HG03342 (cell line): ENCODE data around the gene NPC1.
"Not testable (repeated sequence)": the region's sequence is repeated elsewhere in the genome, so short reads cannot be mapped to it uniquely, and the experiment has no call there.

Source experiments
- ATAC-seq: cut with Tn5 transposase; IDR thresholded peaks from one replicate; pipeline ENCODE4 v1.9.1; 2021; ENCODE audit warnings: mild to moderate bottlenecking, moderate library complexity; ENCODE audit not compliant: unreplicated experiment

The NPC1 gene

DNA sequence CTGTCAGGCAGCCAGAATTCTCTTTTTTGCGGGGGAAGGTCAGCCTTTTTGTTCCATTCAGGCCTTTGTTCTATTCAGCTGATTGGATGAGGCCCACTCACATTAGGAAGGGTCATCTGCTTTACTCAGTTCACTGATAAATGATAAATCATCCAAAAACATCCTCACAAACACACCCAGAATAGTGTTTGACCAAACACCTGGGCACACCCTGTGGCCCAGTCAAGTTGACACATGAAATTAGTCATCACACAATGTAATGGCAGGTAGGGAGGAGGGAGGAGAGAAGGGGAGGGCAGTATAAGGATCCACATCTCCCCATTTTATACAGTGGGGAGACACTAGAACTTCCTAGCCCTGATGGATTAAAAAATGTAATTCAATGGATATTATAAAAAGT is 91.3 kb downstream of the NPC1 start:
- no peak for ATAC-seq

GRCh38 chr18:23493654-23494053 is 92.7 kb downstream of the NPC1 start:
- no peak for ATAC-seq

GRCh38 chr18:23489586-23489985 is 96.7 kb downstream of the NPC1 start:
- not testable (repeated sequence) for ATAC-seq

DNA sequence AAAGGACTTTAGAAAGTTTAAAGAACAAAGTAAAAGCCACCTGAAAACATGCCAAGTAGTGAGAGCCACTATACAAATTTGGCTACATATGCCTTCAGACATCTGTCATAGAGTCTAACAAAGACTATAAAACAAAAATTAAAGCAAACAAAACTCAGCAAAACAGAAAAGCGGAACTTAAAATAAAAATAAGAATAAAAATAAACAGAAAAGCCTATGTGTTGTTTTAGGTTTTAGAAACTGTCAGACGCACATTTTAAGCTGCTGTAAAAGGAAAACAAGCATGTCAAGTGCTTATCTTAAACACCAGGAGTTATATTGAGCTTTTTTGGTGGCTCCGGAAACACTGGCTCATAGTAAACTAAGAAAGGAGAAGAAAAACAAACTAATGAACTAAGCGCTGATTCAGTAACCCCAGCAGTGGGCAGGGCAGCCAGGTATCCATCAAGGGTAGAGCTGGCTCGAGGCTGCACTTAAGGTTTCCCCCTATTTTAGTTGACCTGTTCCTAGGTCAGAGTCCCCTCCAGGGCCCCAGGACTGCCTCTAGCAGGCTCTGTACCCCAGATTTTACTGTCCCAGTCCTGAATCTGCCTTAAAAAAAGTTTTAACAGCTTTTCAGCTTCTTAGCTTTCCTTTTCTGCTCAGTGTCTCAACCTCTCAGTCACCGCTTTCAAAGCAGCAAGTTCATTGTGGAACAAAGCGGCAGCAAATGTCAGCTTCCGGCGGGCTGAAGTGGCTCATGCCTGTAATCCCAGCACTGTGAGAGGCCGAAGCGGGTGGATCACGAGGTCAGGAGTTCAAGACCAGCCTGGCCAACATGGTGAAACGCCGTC is 98.4 kb downstream of the NPC1 start:
- peak; percentile 74 for ATAC-seq

DNA sequence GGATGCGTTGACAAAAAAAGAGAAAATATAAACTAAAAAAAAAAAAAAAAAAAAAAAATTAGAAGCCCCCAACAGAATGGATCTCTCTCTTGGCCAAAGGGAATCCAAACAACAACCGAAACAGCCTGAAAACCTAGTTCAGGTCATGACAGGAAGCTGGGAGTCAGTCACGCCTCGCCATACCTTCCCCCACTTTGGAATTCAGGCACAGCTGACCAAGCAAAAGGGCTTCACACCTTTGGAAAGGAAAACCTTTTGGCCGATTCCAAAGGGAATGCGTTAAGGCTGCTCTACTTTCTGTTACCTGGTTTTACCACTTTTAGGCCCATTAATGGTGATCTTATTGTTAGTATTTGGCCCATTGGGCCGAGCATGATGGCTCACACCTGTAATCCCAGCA is 100.9 kb downstream of the NPC1 start:
- ATAC-seq = no peak

DNA sequence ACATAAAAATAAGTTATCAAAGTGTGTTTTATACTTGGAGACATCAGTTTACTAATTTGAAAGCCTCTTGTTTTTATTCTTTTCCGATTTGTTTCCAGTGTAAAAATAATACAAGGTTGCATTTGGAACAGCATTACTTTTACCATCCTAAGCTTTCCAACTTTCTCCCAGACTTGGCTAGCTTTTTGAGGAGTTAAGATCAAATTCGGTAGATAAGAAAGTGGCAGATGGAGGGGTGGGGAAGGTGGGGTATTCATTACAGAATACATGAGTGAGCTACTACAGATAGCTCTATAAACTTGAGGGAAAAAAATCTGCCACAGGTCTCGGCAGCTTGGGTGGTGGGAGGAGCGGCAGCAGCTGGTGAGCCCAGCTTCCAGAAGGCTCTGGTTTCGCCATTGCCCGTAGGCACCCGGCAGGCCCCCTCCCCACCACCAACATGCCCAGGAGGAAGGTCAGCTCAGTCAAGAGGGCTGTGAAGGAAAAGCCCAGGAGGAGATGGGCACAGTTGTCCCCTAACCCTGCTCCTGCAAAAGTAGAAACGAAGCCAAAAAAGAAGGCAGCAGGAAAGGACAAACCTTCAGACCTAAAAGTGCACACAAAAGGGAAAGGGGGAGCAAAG is 101.6 kb downstream of the NPC1 start:
- ATAC-seq = no peak
